ENCODE measurements around the gene TSPAN9.

DNA sequence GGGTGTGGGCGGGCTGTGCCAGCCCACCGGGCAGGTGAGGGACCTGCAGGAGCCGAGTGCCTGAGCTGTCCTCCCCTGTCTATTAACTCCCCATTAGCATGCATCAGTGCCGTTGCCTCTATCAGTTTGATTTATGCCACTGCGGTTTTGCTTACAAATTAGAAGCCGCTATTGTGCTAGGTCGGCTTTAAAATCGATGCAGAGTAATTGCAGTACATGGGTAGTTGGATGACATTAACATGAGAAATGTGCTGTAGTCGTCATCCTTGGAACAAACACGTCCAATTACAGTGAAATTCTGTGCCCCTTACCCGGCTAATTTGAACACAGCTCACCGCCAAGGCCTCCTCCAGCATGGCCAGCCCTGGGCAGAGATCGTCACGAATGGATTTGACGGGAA, 145.8 kb downstream of the TSPAN9 start:
- TF ChIP-seq, protein P1, sequence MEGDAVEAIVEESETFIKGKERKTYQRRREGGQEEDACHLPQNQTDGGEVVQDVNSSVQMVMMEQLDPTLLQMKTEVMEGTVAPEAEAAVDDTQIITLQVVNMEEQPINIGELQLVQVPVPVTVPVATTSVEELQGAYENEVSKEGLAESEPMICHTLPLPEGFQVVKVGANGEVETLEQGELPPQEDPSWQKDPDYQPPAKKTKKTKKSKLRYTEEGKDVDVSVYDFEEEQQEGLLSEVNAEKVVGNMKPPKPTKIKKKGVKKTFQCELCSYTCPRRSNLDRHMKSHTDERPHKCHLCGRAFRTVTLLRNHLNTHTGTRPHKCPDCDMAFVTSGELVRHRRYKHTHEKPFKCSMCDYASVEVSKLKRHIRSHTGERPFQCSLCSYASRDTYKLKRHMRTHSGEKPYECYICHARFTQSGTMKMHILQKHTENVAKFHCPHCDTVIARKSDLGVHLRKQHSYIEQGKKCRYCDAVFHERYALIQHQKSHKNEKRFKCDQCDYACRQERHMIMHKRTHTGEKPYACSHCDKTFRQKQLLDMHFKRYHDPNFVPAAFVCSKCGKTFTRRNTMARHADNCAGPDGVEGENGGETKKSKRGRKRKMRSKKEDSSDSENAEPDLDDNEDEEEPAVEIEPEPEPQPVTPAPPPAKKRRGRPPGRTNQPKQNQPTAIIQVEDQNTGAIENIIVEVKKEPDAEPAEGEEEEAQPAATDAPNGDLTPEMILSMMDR (IDR thresholded peaks at IDR 0.05) = no peak
- TF ChIP-seq POLR2A (IDR thresholded peaks at IDR 0.05) = no peak

Data from body of pancreas (tissue), 4 donors.